Measurements from ENCODE around the gene LSM3.

Gene LSM3

GRCh38 chr3:14200841-14201240, 22.2 kb downstream of the LSM3 start:
- no peak for DNase-seq (ENCODE audit: low spot score)

DNA sequence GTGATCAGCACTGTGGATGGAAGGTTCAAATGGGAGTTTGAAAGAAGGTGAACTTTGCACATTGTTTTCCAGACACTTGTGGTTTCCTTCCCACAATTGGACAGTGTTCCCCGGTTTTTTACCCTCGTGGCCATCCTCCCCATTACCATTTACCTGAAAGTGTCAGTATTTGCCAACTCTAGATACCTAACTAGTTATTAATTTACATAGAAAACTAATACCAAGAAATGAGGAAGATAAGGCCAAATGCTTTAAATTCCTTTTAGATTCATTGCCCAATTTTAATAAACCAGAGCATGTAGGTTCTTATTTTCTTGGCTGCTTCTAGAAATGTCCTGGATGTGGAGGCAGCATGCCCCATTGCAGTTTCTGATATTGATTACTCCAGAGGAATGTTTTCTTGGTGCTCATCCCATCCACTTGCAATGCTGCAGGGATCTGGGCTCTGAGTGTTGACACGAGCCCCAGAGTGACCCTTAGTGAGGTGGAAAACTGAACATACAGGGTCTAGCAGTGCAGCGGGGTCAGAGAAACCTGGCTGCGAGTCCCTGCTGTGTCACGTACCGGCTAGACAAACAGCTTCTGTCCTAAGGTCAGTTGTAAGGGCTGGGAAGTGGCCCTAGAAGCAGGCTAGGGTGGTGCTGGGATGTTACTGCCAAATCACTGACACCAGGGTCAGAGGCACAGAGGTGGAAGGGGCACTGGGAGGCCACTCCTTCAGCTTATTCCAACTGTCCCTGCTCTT, 23.5 kb downstream of the LSM3 start:
- peak; percentile 69 for DNase-seq (ENCODE audit: low spot score)

- DNase-seq (ENCODE audit: low spot score) = no peak
These were observed 24.4 kb downstream of the LSM3 start for GRCh38 chr3:14202874-14203520.

GRCh38 chr3:14203521-14204079, 25.0 kb downstream of the LSM3 start:
- peak; percentile 87 for DNase-seq (ENCODE audit: low spot score)

GRCh38 chr3:14204515-14205284, 26.1 kb downstream of the LSM3 start:
- peak; percentile 29 for DNase-seq (ENCODE audit: low spot score)

DNA sequence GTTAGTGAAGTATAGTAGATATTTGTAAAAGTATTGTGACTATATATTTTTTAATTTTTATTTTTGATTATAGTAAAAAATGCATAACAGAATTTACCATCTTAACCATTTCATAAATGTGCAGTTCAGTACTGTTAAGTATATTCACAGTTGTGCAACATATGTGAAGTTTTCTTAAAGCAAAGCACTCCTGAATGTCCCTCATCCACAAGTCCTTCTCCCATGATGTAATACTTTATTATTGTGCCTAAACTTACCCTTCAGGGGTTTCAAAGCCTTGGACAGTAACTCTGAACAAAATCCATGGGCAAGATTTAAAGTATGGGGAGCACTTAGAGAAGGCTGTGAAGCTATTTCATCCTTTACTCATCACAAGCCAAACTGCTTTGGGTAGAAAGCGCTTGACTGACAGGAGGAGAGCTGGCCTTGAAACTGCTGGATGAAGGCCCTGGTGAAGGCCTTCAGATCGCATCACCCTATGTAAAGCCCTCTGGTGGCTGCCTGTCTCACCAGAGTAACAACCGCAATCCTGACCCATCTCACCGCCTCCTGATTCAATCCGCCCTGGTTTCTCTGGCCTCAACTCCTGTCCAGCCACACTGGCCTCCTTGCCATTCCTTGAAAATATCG, 28.0 kb downstream of the LSM3 start:
- no peak for DNase-seq (ENCODE audit: low spot score)

GRCh38 chr3:14208168-14208567, 29.6 kb downstream of the LSM3 start:
- no peak for DNase-seq (ENCODE audit: low spot score)

- no peak for DNase-seq (ENCODE audit: low spot score)
These were observed 30.4 kb downstream of the LSM3 start for GRCh38 chr3:14208977-14209394.

DNA sequence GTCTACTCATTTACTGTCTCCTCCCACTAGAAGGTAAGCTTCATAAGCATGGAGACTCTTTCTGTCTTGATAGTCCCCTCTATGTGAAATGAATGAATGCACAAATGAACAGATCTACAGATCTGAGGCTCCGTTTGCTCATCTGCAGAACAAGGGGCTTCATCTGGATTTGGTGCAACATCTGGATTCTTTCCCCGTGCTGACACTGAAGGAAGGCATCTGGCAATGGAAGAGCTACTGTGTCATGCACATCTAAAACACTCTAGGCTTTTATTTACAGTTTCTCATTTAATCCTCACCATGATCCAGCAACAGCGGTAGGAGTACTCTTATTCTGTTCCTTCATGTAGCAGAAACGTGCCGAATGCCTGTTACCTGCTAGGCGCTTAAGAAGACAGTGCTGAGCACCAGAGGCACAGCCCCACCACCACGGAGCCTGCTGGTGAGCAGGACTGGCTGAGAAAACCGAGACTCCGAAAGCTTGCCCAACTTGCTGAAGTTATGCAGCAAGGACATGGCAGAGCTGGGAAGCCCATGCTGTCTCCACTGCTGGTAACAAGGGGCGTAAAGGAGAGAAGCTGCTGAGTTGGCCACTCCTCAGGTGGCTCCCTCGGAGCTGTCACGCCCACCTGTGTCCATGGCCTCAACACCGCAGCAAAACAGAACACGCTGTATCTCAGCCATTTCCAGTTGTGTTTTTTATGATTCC, 31.1 kb downstream of the LSM3 start:
- no peak for DNase-seq (ENCODE audit: low spot score)

- DNase-seq (ENCODE audit: low spot score) = no peak
These were observed 31.7 kb downstream of the LSM3 start for GRCh38 chr3:14210290-14210688.

DNA sequence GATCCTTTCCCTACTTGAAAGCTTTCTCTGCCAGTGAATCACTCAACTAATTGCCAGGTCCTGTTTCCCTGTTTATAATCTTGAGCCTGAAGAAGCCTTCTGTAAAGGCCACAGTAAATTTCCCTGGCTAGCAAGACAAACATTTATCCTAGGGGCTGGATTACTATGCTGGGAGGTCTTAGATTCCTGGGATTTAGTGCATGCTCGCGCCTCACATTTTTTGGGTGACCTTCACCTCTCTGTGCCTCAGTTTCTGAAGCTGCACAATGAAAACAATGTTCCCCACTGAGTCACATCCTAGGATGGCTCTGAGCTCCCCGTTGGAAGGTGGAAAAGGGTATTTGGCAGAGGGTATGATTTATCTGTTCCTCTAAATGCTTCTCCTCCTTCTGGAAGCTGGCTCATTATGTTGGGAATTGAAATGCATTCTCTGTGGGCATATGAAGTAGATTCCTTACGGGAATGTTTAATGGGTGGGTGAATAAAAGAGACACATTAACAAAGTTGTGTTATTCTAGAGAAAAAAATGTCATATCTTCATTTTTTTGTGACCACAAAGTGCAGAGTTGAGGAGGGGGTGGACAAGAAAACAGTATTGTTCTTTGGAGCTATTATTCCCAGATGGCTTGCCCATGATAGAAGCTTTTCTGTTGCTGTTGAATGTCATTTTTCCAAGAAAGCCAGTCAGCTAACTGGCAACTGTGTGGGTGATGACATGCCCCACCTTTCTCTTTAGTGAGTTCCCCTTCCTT, 32.4 kb downstream of the LSM3 start:
- peak; percentile 76 for DNase-seq (ENCODE audit: low spot score)

DNA sequence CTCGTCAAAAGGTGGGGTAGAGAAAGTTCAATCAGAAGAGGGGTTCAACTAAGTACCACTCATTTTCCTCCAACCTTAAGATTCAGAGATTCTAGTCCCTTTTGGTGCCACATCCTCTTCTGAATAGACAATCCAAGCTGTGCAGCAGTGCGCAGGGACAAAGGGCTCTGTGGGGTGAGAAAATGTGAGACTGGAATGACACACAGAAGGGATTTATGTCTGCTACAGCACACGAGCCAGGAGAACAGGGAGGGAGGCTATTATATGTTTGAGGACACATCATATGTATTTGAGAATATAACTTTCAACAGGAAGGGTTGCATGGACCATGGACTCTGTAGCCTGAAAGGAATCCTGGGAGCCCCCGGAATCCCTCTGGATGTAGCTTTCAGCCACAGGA, 33.0 kb downstream of the LSM3 start:
- DNase-seq (ENCODE audit: low spot score) = no peak

GRCh38 chr3:14212032-14212431, 33.4 kb downstream of the LSM3 start:
- no peak for DNase-seq (ENCODE audit: low spot score)

DNA sequence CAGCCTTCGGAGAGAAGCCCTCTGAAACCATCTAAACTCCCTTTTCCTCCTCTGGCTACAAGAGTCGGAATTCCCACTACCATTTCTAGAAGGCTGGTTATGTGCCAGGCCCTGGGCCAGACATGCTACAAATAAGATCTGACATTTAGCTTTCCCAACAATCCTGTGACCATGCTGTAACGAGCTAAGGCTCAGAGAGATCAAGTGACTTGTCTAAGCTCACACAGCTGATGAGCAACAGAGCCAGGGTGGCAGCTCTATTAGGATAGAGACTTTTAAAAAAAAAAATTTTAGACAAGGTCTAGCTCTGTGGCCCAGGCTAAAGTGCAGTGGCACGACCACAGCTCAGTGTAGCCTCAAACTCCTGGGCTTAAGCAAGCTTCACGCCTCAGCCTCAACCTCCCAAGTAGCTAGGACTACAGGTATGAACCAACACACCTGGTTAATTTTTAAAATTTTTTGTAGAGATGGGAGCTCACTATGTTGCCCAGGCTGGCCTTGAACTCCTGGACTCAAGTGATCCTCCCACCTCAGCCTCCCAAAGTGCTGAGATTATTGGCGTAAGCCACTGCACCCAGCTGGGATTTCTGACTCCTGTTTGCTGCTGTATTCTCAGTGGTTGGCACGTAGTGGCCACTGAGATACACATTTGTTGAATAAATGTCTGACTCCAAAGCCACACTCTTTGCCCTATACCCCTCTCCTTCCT, 34.6 kb downstream of the LSM3 start:
- no peak for DNase-seq (ENCODE audit: low spot score)

DNA sequence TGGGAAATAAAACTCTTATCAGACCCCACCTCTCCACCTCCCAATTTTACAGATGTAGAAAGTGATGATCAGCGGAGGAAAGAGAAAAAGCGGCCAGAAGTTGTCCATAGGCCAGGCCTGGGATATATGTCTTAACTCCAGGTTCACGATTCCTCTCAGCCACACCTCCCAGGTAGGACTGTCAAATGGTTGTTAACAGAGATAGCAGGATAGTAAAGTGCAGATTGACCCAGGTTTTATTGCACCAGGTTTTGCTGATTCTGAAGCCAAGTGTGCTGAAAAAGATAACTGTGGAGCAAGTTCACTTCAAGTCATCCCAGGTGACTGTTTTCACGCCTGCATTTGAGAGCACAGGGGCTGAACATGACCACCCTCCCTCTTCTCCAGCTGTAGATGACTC, 36.1 kb downstream of the LSM3 start:
- DNase-seq (ENCODE audit: low spot score) = no peak

DNA sequence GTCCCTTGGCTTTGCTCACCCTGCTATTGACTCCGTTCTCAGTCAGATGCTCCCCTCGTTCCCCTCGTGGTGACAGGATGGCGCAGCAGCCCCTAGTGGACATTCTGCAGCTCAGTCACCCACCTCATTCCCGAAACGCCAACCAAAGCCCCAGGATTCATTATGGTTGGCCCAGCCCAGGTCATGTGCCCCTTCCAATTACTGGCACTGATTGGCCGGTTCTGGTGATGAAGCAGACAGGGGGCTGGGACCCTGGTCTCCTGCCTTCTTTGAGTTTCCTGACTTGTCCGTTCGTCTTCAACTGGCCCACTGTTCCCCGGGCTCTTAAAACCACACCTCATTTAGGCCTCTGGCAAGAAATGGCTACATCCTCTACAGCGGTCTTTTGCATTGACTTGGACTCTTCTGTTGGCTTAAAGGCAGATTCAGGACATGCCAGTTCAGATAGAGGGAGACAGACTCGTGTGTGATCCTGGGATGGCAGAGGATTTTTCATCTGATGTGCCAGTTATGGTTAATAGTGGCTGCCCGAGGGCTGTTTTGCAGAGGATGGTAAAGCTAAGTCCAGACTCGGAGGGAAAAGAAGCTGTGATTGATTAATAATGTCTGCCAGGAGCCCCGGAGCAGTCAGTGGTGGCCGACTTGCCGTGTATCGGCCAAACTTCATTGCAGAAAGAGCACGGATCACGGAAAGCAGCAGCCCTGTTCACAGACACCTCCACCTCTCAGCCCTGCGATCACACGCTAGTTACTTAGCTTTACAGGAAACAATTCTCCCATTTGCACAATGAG, 37.8 kb downstream of the LSM3 start:
- no peak for DNase-seq (ENCODE audit: low spot score)

GRCh38 chr3:14218355-14218754, 39.7 kb downstream of the LSM3 start:
- no peak for DNase-seq (ENCODE audit: low spot score)

- no peak for DNase-seq (ENCODE audit: low spot score)
These were observed 42.3 kb downstream of the LSM3 start for GRCh38 chr3:14220933-14221332.

DNA sequence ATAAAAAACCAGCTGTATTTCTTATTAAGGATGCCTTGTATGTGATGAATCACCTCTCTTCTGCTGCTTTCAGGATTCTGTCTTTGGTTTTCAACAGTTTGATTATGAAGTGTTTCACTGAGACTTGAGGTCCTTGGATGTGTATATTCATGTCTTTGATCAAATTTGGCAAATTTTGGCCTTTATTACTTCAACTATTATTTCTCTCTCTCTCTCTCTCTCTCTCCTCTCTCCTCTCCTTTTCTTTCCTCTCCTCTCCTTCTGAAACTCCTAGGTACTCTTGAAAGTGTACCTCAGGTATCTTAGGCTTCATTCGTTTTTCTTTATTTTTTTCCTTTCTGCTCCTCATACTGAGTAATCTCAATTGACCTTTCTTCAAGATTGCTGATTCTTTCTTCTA, 43.3 kb downstream of the LSM3 start:
- DNase-seq (ENCODE audit: low spot score) = no peak

Data from GM03348 (cell line).